CD4-positive, alpha-beta T cell treated with Interleukin-2 at 100 ng/mL for 4 hours (primary cell): ENCODE measurements around the gene GPR161.
"Not testable (repeated sequence)": the region's sequence is repeated elsewhere in the genome, so short reads cannot be mapped to it uniquely, and the experiment has no call there.

ENCODE experiments used
- DNase-seq: peaks from one replicate; pipeline ENCODE4 v3.0.0-alpha.2; 2020; ENCODE audit warnings: low spot score

GPR161 gene

DNA sequence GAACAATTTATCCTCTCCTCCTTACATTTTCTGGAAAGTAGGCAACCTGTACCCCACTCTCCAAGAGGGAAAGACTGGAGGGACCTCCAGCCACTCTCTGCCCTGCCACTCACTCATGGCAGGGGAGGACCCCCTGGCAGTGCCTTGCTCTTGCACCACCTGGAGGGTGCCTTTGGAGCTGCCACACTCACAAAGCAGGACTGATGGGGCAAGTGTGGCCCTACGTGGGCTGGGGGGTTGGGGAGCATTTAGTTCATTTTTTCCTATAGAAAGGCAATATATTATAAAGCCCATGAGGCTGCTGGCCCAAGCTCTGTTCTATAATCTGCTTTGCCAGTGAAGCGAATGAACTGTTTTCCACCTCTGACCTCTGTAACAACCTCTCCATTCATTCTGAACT lies 50.3 kb downstream of the GPR161 start:
- no peak for DNase-seq

GRCh38 chr1:168085401-168085872 lies 51.3 kb downstream of the GPR161 start:
- no peak for DNase-seq

DNA sequence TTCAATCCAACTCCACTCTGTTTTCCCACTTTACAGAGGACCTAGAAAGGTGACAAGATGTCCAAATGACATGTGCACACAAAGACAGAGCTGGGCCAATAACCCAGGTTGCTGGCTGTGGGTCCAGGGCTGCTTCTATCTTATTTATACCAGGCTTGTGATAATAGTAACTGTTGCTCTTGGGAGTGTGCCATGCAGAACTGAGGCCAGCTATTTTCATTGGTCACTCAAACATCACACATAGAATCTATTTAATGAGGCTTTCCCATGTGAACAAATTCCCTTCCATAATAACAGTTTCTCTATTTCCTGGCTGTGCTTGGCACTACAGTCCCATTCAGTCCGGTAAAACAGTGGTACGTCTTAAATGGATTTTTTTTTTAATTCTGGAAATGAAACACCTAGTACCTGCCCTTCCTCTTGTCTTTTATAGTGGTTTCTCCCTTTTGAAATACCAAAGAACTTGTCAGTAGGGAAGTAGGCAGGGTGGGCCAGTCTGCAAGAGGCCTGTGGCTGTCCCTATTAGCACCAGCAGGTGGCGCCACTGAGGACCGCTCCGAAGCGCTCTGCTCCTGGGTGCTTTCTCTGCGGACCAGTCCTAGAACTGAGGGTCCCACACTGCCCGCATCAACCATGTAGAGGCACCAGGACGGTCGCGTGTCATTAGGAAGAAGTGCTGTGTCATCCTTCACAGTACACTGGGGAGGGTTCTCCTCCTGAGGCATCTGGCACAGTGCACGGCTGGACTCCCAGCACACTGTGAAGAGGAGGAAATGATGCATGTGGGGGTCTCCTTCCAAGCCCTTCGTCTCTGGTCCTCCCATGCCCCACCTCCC lies 52.1 kb downstream of the GPR161 start:
- DNase-seq: peak; percentile 53

GRCh38 chr1:168083456-168084325 lies 53.0 kb downstream of the GPR161 start:
- DNase-seq: no peak

- peak; percentile 67 for DNase-seq
Measured at GRCh38 chr1:168082008-168082876, 54.5 kb downstream of the GPR161 start.

GRCh38 chr1:168081373-168082007 lies 55.2 kb downstream of the GPR161 start:
- no peak for DNase-seq

DNA sequence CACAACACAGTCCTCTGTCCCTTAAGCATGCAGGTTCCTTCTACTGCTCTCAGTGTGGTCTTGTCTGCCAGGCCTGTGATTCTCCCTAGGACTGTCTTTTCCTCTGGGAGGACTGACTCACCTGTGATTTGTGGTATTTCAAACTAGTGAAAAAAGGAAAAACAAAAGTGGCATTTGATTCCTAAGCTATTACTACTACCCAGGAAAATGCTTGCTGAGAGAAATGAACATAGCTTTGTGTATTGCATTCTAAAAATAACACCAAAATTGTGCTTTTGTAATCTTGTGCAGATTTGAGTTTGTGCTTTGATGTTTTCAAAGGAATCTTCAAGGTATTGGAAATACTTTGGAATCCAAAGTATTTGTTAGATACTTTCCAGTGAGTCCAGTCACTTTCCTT lies 57.0 kb downstream of the GPR161 start:
- no peak for DNase-seq

GRCh38 chr1:168069384-168069783 lies 67.3 kb downstream of the GPR161 start:
- DNase-seq: no peak

- no peak for DNase-seq
Measured at GRCh38 chr1:168065506-168065905, 71.2 kb downstream of the GPR161 start.

DNA sequence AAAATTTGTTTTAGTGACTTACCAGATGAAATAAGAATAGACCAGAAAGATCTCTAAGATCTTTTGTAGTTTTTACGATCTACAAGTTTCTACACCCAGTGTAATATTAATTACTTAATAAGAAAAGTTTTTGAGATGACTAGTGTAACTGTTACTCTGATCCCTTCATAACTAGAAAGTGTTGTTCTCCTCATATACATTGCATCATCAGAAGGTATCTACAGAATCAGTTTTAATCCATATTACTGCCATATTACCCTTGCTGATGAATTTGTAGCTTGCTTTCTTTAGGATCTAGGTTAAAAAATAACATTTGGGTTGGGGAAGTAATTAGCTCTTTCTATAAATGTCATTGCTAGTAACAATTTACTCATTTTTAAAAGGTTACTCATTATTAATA lies 72.5 kb downstream of the GPR161 start:
- no peak for DNase-seq

DNA sequence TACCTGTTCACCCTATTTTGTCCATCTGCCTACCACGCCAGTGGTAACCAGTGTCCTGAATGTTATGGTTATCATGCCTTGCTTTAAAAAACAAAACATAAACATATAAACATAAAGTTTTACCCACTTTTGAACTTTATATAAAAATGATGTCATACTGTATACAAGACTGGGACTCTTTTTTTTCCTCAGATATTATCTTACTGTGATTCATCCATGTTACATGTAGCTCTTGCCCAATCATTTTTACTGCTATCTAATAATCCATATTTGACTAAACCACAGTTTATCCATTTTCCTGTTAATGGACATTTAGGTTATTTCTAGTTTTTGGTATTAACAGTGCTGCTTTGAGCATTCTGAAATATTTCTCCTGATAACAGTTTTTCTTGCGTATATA lies 78.8 kb downstream of the GPR161 start:
- DNase-seq: no peak

- DNase-seq: no peak
Measured at GRCh38 chr1:168057355-168057754, 79.4 kb downstream of the GPR161 start.

- not testable (repeated sequence) for DNase-seq
Measured at GRCh38 chr1:168056152-168056551, 80.6 kb downstream of the GPR161 start.

- no peak for DNase-seq
Measured at GRCh38 chr1:168054117-168054516, 82.6 kb downstream of the GPR161 start.

GRCh38 chr1:168053681-168054080 lies 83.0 kb downstream of the GPR161 start:
- DNase-seq: no peak

DNA sequence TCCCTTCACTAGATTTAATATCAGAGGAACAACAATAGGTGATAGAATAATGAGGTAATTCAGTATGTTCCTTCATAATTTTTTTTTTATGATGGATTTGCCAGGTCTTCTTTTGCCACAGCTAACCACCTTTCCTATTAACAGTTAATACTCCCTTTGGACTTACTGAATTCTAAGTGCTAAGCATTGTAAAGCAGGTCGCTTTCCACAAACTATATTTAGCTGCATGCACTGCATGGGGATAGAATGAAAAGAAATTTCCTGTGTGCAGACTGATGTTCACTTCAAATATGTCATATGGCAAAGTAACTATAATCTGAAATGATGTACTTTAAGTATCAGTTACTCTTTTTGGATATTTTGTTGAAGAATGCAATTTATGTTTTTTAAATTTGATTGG lies 85.8 kb downstream of the GPR161 start:
- DNase-seq: no peak

GRCh38 chr1:168050307-168050706 lies 86.4 kb downstream of the GPR161 start:
- no peak for DNase-seq

GRCh38 chr1:168045311-168045710 lies 91.4 kb downstream of the GPR161 start:
- DNase-seq: no peak

DNA sequence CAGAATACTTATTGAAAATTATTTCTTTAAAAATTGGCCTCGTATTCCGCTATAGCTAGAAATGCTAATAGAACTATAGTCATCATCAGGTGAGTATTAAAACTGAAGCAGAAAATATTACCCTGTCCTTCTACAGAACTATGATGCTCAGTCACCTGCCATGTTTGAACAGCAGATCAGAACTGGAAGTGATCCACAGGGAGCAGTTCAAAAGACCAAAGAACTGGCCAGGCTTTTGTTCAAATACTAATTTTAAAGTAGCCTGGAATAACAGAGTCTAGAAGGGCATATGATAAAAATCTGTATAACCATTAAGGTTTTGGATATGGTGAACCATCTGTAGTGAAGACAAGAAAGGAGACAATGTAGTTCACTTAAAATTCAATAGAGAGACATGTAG lies 94.4 kb downstream of the GPR161 start:
- no peak for DNase-seq

GRCh38 chr1:168035345-168035744 lies 101.4 kb downstream of the GPR161 start:
- DNase-seq: no peak

DNA sequence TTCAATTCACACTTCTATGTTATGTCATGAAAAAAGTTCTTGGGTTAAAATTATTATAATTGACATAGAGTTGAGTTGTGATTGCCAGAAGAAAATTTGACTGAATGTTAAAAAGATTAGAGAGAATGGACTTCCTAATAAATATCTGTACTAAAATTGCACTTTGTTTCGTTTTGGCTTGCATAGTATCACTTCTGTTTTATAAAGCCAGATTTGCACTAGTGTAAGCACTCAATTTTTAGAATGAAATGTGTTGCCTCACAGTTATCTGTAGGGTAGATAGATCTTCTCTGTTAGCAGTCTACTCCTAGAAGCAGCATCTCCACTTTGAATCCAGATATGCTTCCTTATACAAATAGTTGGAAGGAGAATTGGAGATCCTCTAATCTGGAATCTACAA lies 104.7 kb downstream of the GPR161 start:
- no peak for DNase-seq

DNA sequence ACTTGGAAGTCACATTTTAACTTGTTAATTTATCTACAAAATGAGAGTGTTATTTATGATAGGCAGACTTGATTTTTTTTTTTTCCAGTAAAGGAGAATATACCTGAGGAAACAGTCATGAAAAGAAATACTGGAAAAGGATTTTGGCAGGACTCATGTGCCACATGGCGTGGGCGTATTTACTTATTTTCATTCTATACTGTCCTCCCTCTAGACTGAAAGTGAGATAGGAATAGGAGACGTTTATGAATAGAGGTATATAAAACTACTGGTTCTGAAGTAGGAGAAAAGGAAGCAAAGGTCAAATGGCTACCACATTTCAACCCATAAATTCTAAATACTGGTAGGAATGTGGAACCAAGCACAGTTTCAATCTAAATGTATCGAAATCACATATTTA lies 105.1 kb downstream of the GPR161 start:
- no peak for DNase-seq
